K562 (cell line): Measurements from ENCODE around the gene ZNF544. TPM values are rescaled to one million over a fixed set of nuclear protein-coding genes. Genes with fewer than 3 reads are reported as not detected.

Experiments used
- ATAC-seq: fragments of 200-7000 bp; cut with Tn5 transposase; 3 replicates; pipeline ENCODE4 v1.9.1; 2020; ENCODE audit warnings: moderate library complexity
- BruUV-seq: library from RNA; stranded (reverse); fragments of 400-500 nt; replicated peaks from 2 replicates; lab custom pipeline; 2021; lab: Mats Ljungman, UMichigan
- CTCF ChIA-PET: fragments of 300-600 bp; formaldehyde crosslinking; extraction: SDS; loops from one replicate; lab custom pipeline; 2021; ENCODE audit warnings: low intra/inter-chr PET ratio; lab: Yijun Ruan, JAX
- POLR2A ChIA-PET: fragments of 300-600, 350-650 bp; sonication (Branson Sonifier 250); formaldehyde crosslinking; extraction: SDS; loops from one replicate; lab custom pipeline; 2021; ENCODE audit warnings: antibody characterized with exemption, inconsistent platforms; lab: Yijun Ruan, JAX
- DNase-seq, 4 experiments: peaks; one replicate each; pipeline versions ENCODE4 v3.0.0 to v3.0.0-alpha.2; 2011 to 2018; ENCODE audit warnings: low spot score in 3 of 4, mixed read lengths in 3 of 4; ENCODE audit errors: extremely low read depth in 1 of 4
- FAIRE-seq: peaks from 2 replicates; lab custom pipeline; 2011; peaks lifted over from hg19 to GRCh38; lab: Jason Lieb, UNC
- H2AFZ ChIP-seq: 2 replicates; pipeline ENCODE4 v1.6.0; 2011; ENCODE audit warnings: low read depth, low read length, control low read depth, inconsistent platforms
- H3K27ac ChIP-seq: fragments of 200-600 bp; 3 replicates; pipeline ENCODE4 v1.8.0; 2011; ENCODE audit warnings: low read depth, mild to moderate bottlenecking, control low read depth, inconsistent platforms, low read length, moderate library complexity, mixed read lengths; ENCODE audit errors: extremely low read depth
- H3K27me3 ChIP-seq, 2 experiments: fragments of 300-600 bp in 1 of 2; 2 replicates in 1 of 2; 3 replicates in 1 of 2; pipeline versions ENCODE4 v1.6.0 to v1.8.0; 2011; ENCODE audit warnings: inconsistent platforms in 2 of 2, low read length in 2 of 2, mild to moderate bottlenecking in 1 of 2, mixed read lengths in 1 of 2, moderate library complexity in 1 of 2; ENCODE audit not compliant: control insufficient read depth in 2 of 2, insufficient read depth in 2 of 2
- H3K36me3 ChIP-seq: fragments of 300-600 bp; 3 replicates; pipeline ENCODE4 v1.8.0; 2011; ENCODE audit warnings: mild to moderate bottlenecking, low read length, inconsistent platforms; ENCODE audit not compliant: control insufficient read depth, insufficient read depth
- H3K4me1 ChIP-seq, 2 experiments: fragments of 200-600 bp in 1 of 2; replicated peaks in 1 of 2; 2 replicates in 1 of 2; 3 replicates in 1 of 2; pipeline versions ENCODE4 v1.5.1 to v1.8.0; 2011; ENCODE audit warnings: inconsistent platforms in 2 of 2, low read length in 2 of 2, mild to moderate bottlenecking in 1 of 2, mixed read lengths in 1 of 2, moderate library complexity in 1 of 2; ENCODE audit not compliant: control insufficient read depth in 2 of 2, insufficient read depth in 2 of 2
- H3K4me2 ChIP-seq: 2 replicates; pipeline ENCODE4 v1.6.1; 2011; ENCODE audit warnings: low read length, control low read depth, inconsistent platforms, mixed read lengths; ENCODE audit not compliant: insufficient read depth
- H3K4me3 ChIP-seq: fragments of 200-600 bp; sonication (generic), shearing (Covaris generic); 2 replicates; pipeline ENCODE4 v1.5.1; 2016; ENCODE audit warnings: control low read depth, inconsistent platforms
- H3K79me2 ChIP-seq: fragments of 200-600 bp; 3 replicates; pipeline ENCODE4 v1.8.0; 2011; ENCODE audit warnings: low read length, inconsistent platforms; ENCODE audit not compliant: control insufficient read depth, insufficient read depth
- H3K9ac ChIP-seq, 2 experiments: 2 replicates each; pipeline versions ENCODE4 v1.6.0 to v1.6.1; 2011; ENCODE audit warnings: low read depth in 2 of 2, low read length in 2 of 2, control low read depth in 1 of 2, inconsistent platforms in 1 of 2, mild to moderate bottlenecking in 1 of 2, mixed read lengths in 1 of 2; ENCODE audit not compliant: insufficient read depth in 1 of 2
- H3K9me1 ChIP-seq: one replicate; pipeline ENCODE4 v1.6.0; 2011; ENCODE audit warnings: inconsistent platforms, mild to moderate bottlenecking, low read length, moderate library complexity; ENCODE audit not compliant: control insufficient read depth, insufficient read depth
- H3K9me3 ChIP-seq: replicated peaks from 2 replicates; pipeline ENCODE4 v1.5.1; 2011; ENCODE audit warnings: low read depth, low read length, inconsistent platforms; ENCODE audit not compliant: control insufficient read depth, insufficient read depth
- H4K20me1 ChIP-seq: replicated peaks from 2 replicates; pipeline ENCODE4 v1.6.1; 2011; ENCODE audit warnings: low read length, inconsistent platforms, mixed read lengths; ENCODE audit not compliant: control insufficient read depth, insufficient read depth
- ARNT ChIP-seq, 2 experiments: fragments of 450-650 bp; IDR thresholded peaks; 2 replicates each; pipeline ENCODE4 v1.6.1; 2016; ENCODE audit warnings: mild to moderate bottlenecking in 1 of 2
- CCNT2 ChIP-seq: IDR thresholded peaks from 2 replicates; pipeline ENCODE4 v1.6.1; 2011; ENCODE audit warnings: borderline replicate concordance, low read depth, mild to moderate bottlenecking, moderate library complexity, mixed read lengths, low read length; ENCODE audit not compliant: insufficient read length; ENCODE audit errors: extremely low read depth
- CEBPG ChIP-seq, 3 experiments: fragments of 200-800 bp in 1 of 3; sonication (Bioruptor generic) in 1 of 3; sonication (generic) in 1 of 3; formaldehyde crosslinking in 1 of 3; IDR thresholded peaks in 2 of 3; conservative IDR thresholded peaks in 1 of 3; 2 replicates each; pipeline versions ENCODE4 v1.6.1 to v1.8.0; 2016 to 2022; ENCODE audit warnings: missing compliant biosample characterization in 2 of 3, missing genetic modification characterization in 2 of 3, mild to moderate bottlenecking in 1 of 3, missing genetic modification reagents in 1 of 3
- CXXC5 ChIP-seq: fragments of 250-450 bp; sonication (Bioruptor Pico); IDR thresholded peaks from 2 replicates; pipeline ENCODE4 v1.8.0; 2022; ENCODE audit warnings: inconsistent platforms, mild to moderate bottlenecking, moderate library complexity
- HDAC1 ChIP-seq, 2 experiments: fragments of 450-650 bp; IDR thresholded peaks; 2 replicates each; pipeline ENCODE4 v1.6.1; 2016 to 2017; ENCODE audit warnings: inconsistent platforms in 1 of 2, mild to moderate bottlenecking in 1 of 2, moderate library complexity in 1 of 2
- KDM5B ChIP-seq: fragments of 200-600 bp; sonication (generic); IDR thresholded peaks from 2 replicates; pipeline ENCODE4 v1.6.1; 2012; ENCODE audit warnings: low read depth, mild to moderate bottlenecking, moderate library complexity, low read length, control low read depth, inconsistent platforms; ENCODE audit not compliant: insufficient replicate concordance
- MEIS2 ChIP-seq: fragments of 450-650 bp; IDR thresholded peaks from 2 replicates; pipeline ENCODE4 v1.6.1; 2014; ENCODE audit warnings: mild to moderate bottlenecking; ENCODE audit not compliant: partially characterized antibody
- RFX7 ChIP-seq: fragments of 250-450 bp; sonication (Bioruptor Pico); IDR thresholded peaks from 2 replicates; pipeline ENCODE4 v1.5.1; 2021; ENCODE audit warnings: mild to moderate bottlenecking
- SETDB1 ChIP-seq: IDR thresholded peaks from one replicate; pipeline ENCODE4 v1.6.1; 2012; ENCODE audit warnings: low read length, control low read depth, inconsistent platforms
- SOX6 ChIP-seq: fragments of 450-650 bp; IDR thresholded peaks from 2 replicates; pipeline ENCODE4 v1.6.1; 2014; ENCODE audit warnings: mild to moderate bottlenecking
- TEAD2 ChIP-seq: fragments of 450-650 bp; IDR thresholded peaks from 2 replicates; pipeline ENCODE4 v1.6.1; 2016; ENCODE audit warnings: missing genetic modification characterization, control low read depth, missing compliant biosample characterization
- ZKSCAN8 ChIP-seq: fragments of 200-800 bp; sonication (Bioruptor generic); IDR thresholded peaks from 2 replicates; pipeline ENCODE4 v1.6.1; 2016; ENCODE audit warnings: missing genetic modification characterization, missing compliant biosample characterization
- ZMIZ1 ChIP-seq, 2 experiments: fragments of 150-350 bp in 1 of 2; IDR thresholded peaks; 2 replicates each; pipeline ENCODE4 v1.6.1; 2012 to 2016; ENCODE audit warnings: low read depth in 2 of 2, low read length in 2 of 2, mild to moderate bottlenecking in 1 of 2, moderate library complexity in 1 of 2
- ZNF274 ChIP-seq: IDR thresholded peaks from 2 replicates; pipeline ENCODE4 v1.6.1; 2011; ENCODE audit warnings: low read depth, mild to moderate bottlenecking, low read length, moderate library complexity, borderline replicate concordance
- ZNF41 ChIP-seq: fragments of 250-450 bp; sonication (Bioruptor Pico); conservative IDR thresholded peaks from 2 replicates; pipeline ENCODE4 v1.4.0; 2020; ENCODE audit warnings: mild to moderate bottlenecking
- ZNF512 ChIP-seq: IDR thresholded peaks from 2 replicates; pipeline ENCODE4 v1.6.1; 2016; ENCODE audit warnings: missing genetic modification characterization, missing compliant biosample characterization
- ZNF696 ChIP-seq: fragments of 250-450 bp; sonication (Bioruptor Pico); conservative IDR thresholded peaks from 2 replicates; pipeline ENCODE4 v1.4.0; 2020; ENCODE audit warnings: mild to moderate bottlenecking, moderate library complexity
- WGBS: fragments of 100-300 bp; shearing (Covaris generic); methylation state at CpG from one replicate; pipeline ENCODE4 v1.1.6; 2016; ENCODE audit warnings: low coverage, mixed read lengths; ENCODE audit not compliant: insufficient coverage; ENCODE audit errors: missing lambda C conversion rate; 5-methylcytosine and 5-hydroxymethylcytosine counted together
- in situ Hi-C: fragments of 300-500 bp; cut with MboI; formaldehyde crosslinking; loops from 4 replicates; pipeline ENCODE4 v1.15.0; 2018; ENCODE audit warnings: inconsistent platforms, mixed read lengths
- intact Hi-C: fragments of 100-400 bp; cut with micrococcal nuclease; formaldehyde crosslinking; loops from 2 replicates; pipeline ENCODE4 v1.14.2; 2022
- polyA plus RNA-seq, 8 experiments: library from polyadenylated mRNA; depleted of rRNA in 4 of 8; stranded (reverse) in 5 of 8; unstranded in 3 of 8; fragments of >200 nt; fragmentation: Nextera tagmentation in 2 of 8; fragmentation: Illumina TruSeq in 1 of 8; extraction: Ambion mirVana in 2 of 8; extraction: Trizol in 1 of 8; gene quantifications; 2 replicates each; pipeline versions ENCODE4 v1.2.1 to v1.2.3, GENCODE V29; 2011 to 2014; ENCODE audit warnings: inconsistent platforms in 1 of 8, missing spikeins in 1 of 8
- total RNA-seq, 7 experiments: library from RNA; depleted of rRNA in 6 of 7; stranded (reverse); fragments of >200 nt in 6 of 7; fragmentation: Illumina TruSeq in 2 of 7; extraction: Trizol in 2 of 7; gene quantifications; 2 replicates each; pipeline versions ENCODE4 v1.2.1 to v1.2.3, GENCODE V29; 2011 to 2021; ENCODE audit warnings: low replicate concordance in 1 of 7

Gene ZNF544
- total and polyA plus RNA-seq, 9 of the 15 experiments (the other 6 are each of a cell fraction or from before 2014, with no cell fraction given) = 23.6 to 59.0 (median 41.4) TPM

GRCh38 chr19:58212336-58213074 is 16.2 kb upstream of the ZNF544 start:
- intact Hi-C loops = no loop called here
- H3K4me2 ChIP-seq = no peak overlapping the region
- TF ChIP-seq ZKSCAN8 (no peak), CEBPG (CRISPR knock-in tag; IDR thresholded peaks at IDR 0.05) (no peak), CEBPG (tag; conservative IDR thresholded peaks at IDR 0.05 in 1 of 2, IDR thresholded peaks at IDR 0.05 in 1 of 2) (peak; percentile 53 to 61; a peak in 3 of 4 replicates), ZNF274 (peak; percentile 90), CCNT2 (no peak), RFX7 (no peak), KDM5B (no peak), MEIS2 (no peak), CXXC5 (CRISPR knock-in tag) (no peak), ZNF41 (no peak), ZNF696 (CRISPR knock-in tag) (no peak), HDAC1 (IDR thresholded peaks at IDR 0.05) (no peak), ZMIZ1 (IDR thresholded peaks at IDR 0.05; ENCODE audit: low read depth in 2 of 2, low read length in 2 of 2) (no peak), TEAD2 (tag) (no peak), SETDB1 (no peak), ZNF512 (no peak), SOX6 (peak; percentile 59; the same call in 1 of the 2 replicates), ARNT (IDR thresholded peaks at IDR 0.05) (no peak)

More at GRCh38 chr19:58212336-58213074, 16.2 kb upstream of the ZNF544 start:
- DNase-seq (no peak), ATAC-seq (no peak; the same call in 2 of the 3 replicates), FAIRE-seq (no peak)
- CTCF ChIA-PET = no interaction called here
- no peaks in the 10 kb centered on the region for H3K9me1 ChIP-seq
- WGBS = 96% methylated on average over 17 of the region's 17 CpGs
- H3K9me3 ChIP-seq = peaks cover 33% of the 10 kb centered on the region
- no peak overlapping the region for H2AFZ ChIP-seq
- POLR2A ChIA-PET = interaction anchor here (1.4 to 2.4 kb wide), 2 partner anchors 10 to 12 kb away, joined by 4 to 11 read pairs; no protein-coding TSS in a partner anchor
- TSS peak; percentile 53 for BruUV-seq
- in situ Hi-C loops = no loop called here
- H3K27me3 ChIP-seq = no peaks in the 10 kb centered on the region
- H3K9ac ChIP-seq = no peak overlapping the region
- no peak overlapping the region for H3K27ac ChIP-seq
- peaks cover 0 to 8% of the 10 kb centered on the region in 2 experiments; a peak in 2 of 5 replicates for H3K4me1 ChIP-seq
- peaks cover 62% of the 10 kb centered on the region for H3K36me3 ChIP-seq
- H3K79me2 ChIP-seq = no peaks in the 10 kb centered on the region
- H3K4me3 ChIP-seq = no peak overlapping the region
- no peaks in the 10 kb centered on the region for H4K20me1 ChIP-seq
